Esophagus squamous epithelium (tissue), 5 donors: ENCODE results near the gene NEUROD1. TPM values are rescaled to one million over a fixed set of nuclear protein-coding genes. Genes with fewer than 3 reads are reported as not detected.

Source experiments
- DNase-seq: peaks from one replicate; lab custom pipeline; 2025; lab: John Stamatoyannopoulos, UW
- H3K27ac ChIP-seq, 4 donors: fragments of 200-600 bp; sonication (generic); one replicate each; pipeline ENCODE4 v1.5.1; 2016 to 2019; ENCODE audit warnings: mild to moderate bottlenecking in 1 of 4
- H3K27me3 ChIP-seq, 4 donors: fragments of 200-600 bp; sonication (generic); 1 replicate in 3 of 4; 2 replicates in 1 of 4; pipeline versions ENCODE4 v1.5.1 to v1.6.0; 2017 to 2021; ENCODE audit warnings: antibody characterized with exemption in 1 of 4
- H3K36me3 ChIP-seq, 3 donors: fragments of 200-600 bp; sonication (generic); one replicate each; pipeline ENCODE4 v1.5.1; 2016 to 2019
- H3K4me1 ChIP-seq, 3 donors: fragments of 200-600 bp; sonication (generic); one replicate each; pipeline ENCODE4 v1.5.1; 2017 to 2019
- H3K4me3 ChIP-seq, 4 donors: fragments of 200-600 bp; sonication (generic); 1 replicate in 3 of 4; 2 replicates in 1 of 4; pipeline ENCODE4 v1.5.1; 2016 to 2019; ENCODE audit warnings: mild to moderate bottlenecking in 2 of 4, moderate library complexity in 1 of 4
- H3K9me3 ChIP-seq, 3 donors: fragments of 200-600 bp; sonication (generic); one replicate each; pipeline ENCODE4 v1.5.1; 2016 to 2019
- CTCF ChIP-seq, 6 experiments: fragments of 450-650 bp in 4 of 6; fragments of 200-600 bp in 2 of 6; sonication (generic) in 2 of 6; IDR thresholded peaks; one replicate each; pipeline ENCODE4 v1.5.1; 2016 to 2019; ENCODE audit warnings: antibody characterized with exemption in 6 of 6, mild to moderate bottlenecking in 4 of 6, moderate library complexity in 4 of 6
- POLR2A ChIP-seq, 4 donors: fragments of 450-650 bp; IDR thresholded peaks; one replicate each; pipeline ENCODE4 v1.6.1; 2017; ENCODE audit warnings: antibody characterized with exemption in 4 of 4, mild to moderate bottlenecking in 4 of 4, moderate library complexity in 3 of 4
- WGBS, 2 donors: methylation state at CpG; one replicate each; pipeline ENCODE4 v1.1.5; 2018; 5-methylcytosine and 5-hydroxymethylcytosine counted together
- intact Hi-C: fragments of 100-400 bp; cut with DNase I; formaldehyde crosslinking; loops from one replicate; pipeline ENCODE4 v1.15.0; 2022
- total RNA-seq, 4 donors: library from RNA; depleted of rRNA; stranded (reverse); fragments of >200 nt; gene quantifications; one replicate each; pipeline ENCODE4 v1.1.0, GENCODE V29; 2016
- donor health status: DM: yes; HTN: yes; CAD: no.

The NEUROD1 gene
- total RNA-seq, 4 donors from 2014 or later, result not detected

- DNase-seq, result no peak
- H3K4me3 ChIP-seq, result no peak overlapping the region
- H3K4me1 ChIP-seq, result peaks cover 8 to 26% (median 15%) of the 10 kb centered on the region in 3 donors
- 36 to 39% methylated on average over 6 of the region's 6 CpGs for WGBS, 2 donors
- no peak for TF ChIP-seq CTCF (IDR thresholded peaks at IDR 0.05)
- TF ChIP-seq POLR2A (IDR thresholded peaks at IDR 0.05), result no peak
- intact Hi-C loops, result no loop called here
- H3K36me3 ChIP-seq, result no peaks in the 10 kb centered on the region
- H3K27me3 ChIP-seq, result peaks cover 16 to 83% (median 33%) of the 10 kb centered on the region in 4 donors
- no peak overlapping the region for H3K27ac ChIP-seq
- no peaks in the 10 kb centered on the region for H3K9me3 ChIP-seq
Observed at GRCh38 chr2:181686576-181687185, 6.4 kb upstream of the NEUROD1 start.

- no peak for TF ChIP-seq POLR2A (IDR thresholded peaks at IDR 0.05)
- TF ChIP-seq CTCF (IDR thresholded peaks at IDR 0.05), result no peak
- no peaks in the 10 kb centered on the region for H3K36me3 ChIP-seq
- 9 to 14% methylated on average over 18 to 21 of the region's 21 CpGs for WGBS, 2 donors
- H3K27ac ChIP-seq, result no peak overlapping the region
- no peak overlapping the region for H3K4me3 ChIP-seq
- peaks cover 28 to 98% (median 41%) of the 10 kb centered on the region in 4 donors for H3K27me3 ChIP-seq
- no peak for DNase-seq
- intact Hi-C loops, result no loop called here
- H3K9me3 ChIP-seq, result no peaks in the 10 kb centered on the region
- peaks cover 15 to 40% (median 15%) of the 10 kb centered on the region in 3 donors for H3K4me1 ChIP-seq
Observed at GRCh38 chr2:181685150-181685688, 4.9 kb upstream of the NEUROD1 start.

GRCh38 chr2:181684454-181685149 is 4.3 kb upstream of the NEUROD1 start:
- intact Hi-C loops, result no loop called here
- H3K36me3 ChIP-seq, result no peaks in the 10 kb centered on the region
- no peaks in the 10 kb centered on the region for H3K9me3 ChIP-seq
- H3K27me3 ChIP-seq, result peaks cover 28 to 100% (median 42%) of the 10 kb centered on the region in 4 donors
- peaks cover 15 to 41% (median 15%) of the 10 kb centered on the region in 3 donors for H3K4me1 ChIP-seq
- H3K27ac ChIP-seq, result no peak overlapping the region
- TF ChIP-seq CTCF (IDR thresholded peaks at IDR 0.05), result no peak
- no peak for DNase-seq
- peak overlapping the region in 1 of 4 donors; percentile 52 for H3K4me3 ChIP-seq
- 7 to 14% methylated on average over 25 to 26 of the region's 26 CpGs for WGBS, 2 donors

GRCh38 chr2:181683518-181684453 is 3.5 kb upstream of the NEUROD1 start:
- H3K4me3 ChIP-seq, result peak overlapping the region in 2 of 4 donors; percentile 9 to 52
- WGBS, 2 donors, result 5 to 8% methylated on average over 12 to 39 of the region's 85 CpGs
- H3K36me3 ChIP-seq, result no peaks in the 10 kb centered on the region
- TF ChIP-seq POLR2A (IDR thresholded peaks at IDR 0.05) (no peak), CTCF (IDR thresholded peaks at IDR 0.05) (no peak)
- H3K4me1 ChIP-seq, result peaks cover 15 to 41% (median 15%) of the 10 kb centered on the region in 3 donors
- intact Hi-C loops, result no loop called here
- DNase-seq, result no peak
- H3K9me3 ChIP-seq, result no peaks in the 10 kb centered on the region
- no peak overlapping the region for H3K27ac ChIP-seq
- H3K27me3 ChIP-seq, result peaks cover 31 to 100% (median 49%) of the 10 kb centered on the region in 4 donors
